GM23338 (cell line): Measurements from ENCODE around the gene HCK. TPM values are rescaled to one million over a fixed set of nuclear protein-coding genes. Genes with fewer than 3 reads are reported as not detected.

ENCODE experiments used
- ATAC-seq: fragments of 200-7000 bp; cut with Tn5 transposase; 3 replicates; pipeline ENCODE4 v1.9.1; 2020
- DNase-seq: peaks from one replicate; pipeline ENCODE4 v3.0.0-alpha.2; 2015; ENCODE audit warnings: low spot score
- H2AFZ ChIP-seq: fragments of 200-600 bp; sonication (generic); 2 replicates; pipeline ENCODE4 v1.8.0; 2016; ENCODE audit warnings: antibody characterized with exemption, mild to moderate bottlenecking, moderate library complexity
- H3F3A ChIP-seq: fragments of 200-600 bp; sonication (generic); replicated peaks from 2 replicates; pipeline ENCODE4 v1.8.0; 2017; ENCODE audit warnings: antibody characterized with exemption, mixed run types, low read depth
- H3K27ac ChIP-seq: fragments of 200-600 bp; sonication (generic); 2 replicates; pipeline ENCODE4 v1.6.1; 2016; ENCODE audit warnings: low read depth
- H3K27me3 ChIP-seq: fragments of 200-600 bp; sonication (generic); 2 replicates; pipeline ENCODE4 v1.8.0; 2016; ENCODE audit warnings: mild to moderate bottlenecking, mixed run types, moderate library complexity; ENCODE audit not compliant: insufficient read depth
- H3K36me3 ChIP-seq: fragments of 200-600 bp; sonication (generic); 2 replicates; pipeline ENCODE4 v1.8.0; 2016; ENCODE audit warnings: mild to moderate bottlenecking; ENCODE audit not compliant: insufficient read depth
- H3K4me1 ChIP-seq: fragments of 200-600 bp; sonication (generic); 2 replicates; pipeline ENCODE4 v1.8.0; 2016; ENCODE audit warnings: mild to moderate bottlenecking, moderate library complexity; ENCODE audit not compliant: insufficient read depth
- H3K4me2 ChIP-seq: fragments of 200-600 bp; sonication (generic); 2 replicates; pipeline ENCODE4 v1.7.1; 2017; ENCODE audit warnings: mixed run types
- H3K4me3 ChIP-seq: fragments of 200-600 bp; sonication (generic); 2 replicates; pipeline ENCODE4 v1.6.1; 2016; ENCODE audit warnings: mixed run types
- H3K79me2 ChIP-seq: fragments of 200-600 bp; sonication (generic); replicated peaks from 2 replicates; pipeline ENCODE4 v1.8.0; 2017; ENCODE audit warnings: mild to moderate bottlenecking; ENCODE audit not compliant: insufficient read depth
- H3K9me2 ChIP-seq: fragments of 200-600 bp; sonication (generic); 2 replicates; pipeline ENCODE4 v1.8.0; 2017; ENCODE audit not compliant: insufficient read depth
- H4K20me1 ChIP-seq: fragments of 200-600 bp; sonication (generic); replicated peaks from 2 replicates; pipeline ENCODE4 v1.8.0; 2017; ENCODE audit warnings: mild to moderate bottlenecking; ENCODE audit not compliant: insufficient read depth
- H3K27ac Mint-ChIP-seq: 2 replicates; pipeline ENCODE4 v1.8.0; 2020; ENCODE audit warnings: inconsistent platforms, mild to moderate bottlenecking, moderate library complexity, mixed read lengths
- H3K27me3 Mint-ChIP-seq: 3 replicates; pipeline ENCODE4 v1.8.0; 2022; ENCODE audit warnings: low read depth, mild to moderate bottlenecking, moderate library complexity, mixed read lengths, inconsistent platforms; ENCODE audit not compliant: insufficient read depth, poor library complexity
- H3K36me3 Mint-ChIP-seq: 3 replicates; pipeline ENCODE4 v1.8.0; 2021; ENCODE audit warnings: low read depth, mild to moderate bottlenecking, inconsistent platforms, moderate library complexity, mixed read lengths
- H3K4me1 Mint-ChIP-seq: 3 replicates; pipeline ENCODE4 v1.8.0; 2020; ENCODE audit warnings: mild to moderate bottlenecking, inconsistent platforms, mixed read lengths
- H3K4me3 Mint-ChIP-seq: 3 replicates; pipeline ENCODE4 v1.8.0; 2021; ENCODE audit warnings: moderate library complexity, mild to moderate bottlenecking, inconsistent platforms, mixed read lengths
- H3K9me3 Mint-ChIP-seq: 3 replicates; pipeline ENCODE4 v1.8.0; 2020; ENCODE audit warnings: moderate library complexity, mild to moderate bottlenecking, inconsistent platforms, mixed read lengths
- CREB1 ChIP-seq: fragments of 250-450 bp; sonication (Bioruptor Pico); IDR thresholded peaks from 2 replicates; pipeline ENCODE4 v1.5.0; 2020; ENCODE audit warnings: low read depth, mild to moderate bottlenecking, moderate library complexity
- ETS1 ChIP-seq: IDR thresholded peaks from 2 replicates; pipeline ENCODE4 v1.6.1; 2016; ENCODE audit warnings: antibody characterized with exemption
- EZH2 ChIP-seq: fragments of 200-600 bp; sonication (generic); IDR thresholded peaks from one replicate; pipeline ENCODE4 v1.8.0; 2017; ENCODE audit warnings: antibody characterized with exemption, mild to moderate bottlenecking, low read depth; ENCODE audit not compliant: unreplicated experiment
- EZH2phosphoT487 ChIP-seq: fragments of 200-600 bp; sonication (generic); IDR thresholded peaks from one replicate; pipeline ENCODE4 v1.8.1; 2018; ENCODE audit warnings: antibody characterized with exemption; ENCODE audit not compliant: unreplicated experiment
- JUNB ChIP-seq: IDR thresholded peaks from one replicate; pipeline ENCODE4 v1.6.1; 2016; ENCODE audit warnings: antibody characterized with exemption; ENCODE audit not compliant: unreplicated experiment
- NANOG ChIP-seq: IDR thresholded peaks from 2 replicates; pipeline ENCODE4 v1.6.1; 2016; ENCODE audit warnings: antibody characterized with exemption, borderline replicate concordance
- POLR2AphosphoS5 ChIP-seq: IDR thresholded peaks from 2 replicates; pipeline ENCODE4 v1.6.1; 2016; ENCODE audit warnings: antibody characterized with exemption, low read depth
- STAT1 ChIP-seq: IDR thresholded peaks from one replicate; pipeline ENCODE4 v1.6.1; 2016; ENCODE audit warnings: antibody characterized with exemption; ENCODE audit not compliant: unreplicated experiment
- ZNF114 ChIP-seq: fragments of 250-450 bp; sonication (Bioruptor Pico); IDR thresholded peaks from 2 replicates; pipeline ENCODE4 v1.5.0; 2020; ENCODE audit warnings: mild to moderate bottlenecking, moderate library complexity
- ZNF331 ChIP-seq: fragments of 250-450 bp; sonication (Bioruptor Pico); IDR thresholded peaks from 2 replicates; pipeline ENCODE4 v1.5.0; 2020; ENCODE audit warnings: low read depth, mild to moderate bottlenecking, moderate library complexity
- ZNF462 ChIP-seq: fragments of 250-450 bp; sonication (Bioruptor Pico); IDR thresholded peaks from 2 replicates; pipeline ENCODE4 v1.5.0; 2020; ENCODE audit warnings: mild to moderate bottlenecking, moderate library complexity
- polyA plus RNA-seq: library from polyadenylated mRNA; unstranded; fragments of >200 nt; fragmentation: Nextera tagmentation; extraction: Ambion mirVana; gene quantifications from 2 replicates; pipeline ENCODE4 v1.2.1, GENCODE V29; 2016
- total RNA-seq: library from RNA; depleted of rRNA; stranded (reverse); fragments of >200 nt; shearing (Covaris generic); gene quantifications from 2 replicates; pipeline ENCODE4 v1.2.3, GENCODE V29; 2014
- TF ChIP-seq, protein P1 (sequence below), 2 experiments: fragments of 200-600 bp in 1 of 2; sonication (generic) in 1 of 2; conservative IDR thresholded peaks; 2 replicates each; pipeline versions ENCODE4 v1.5.1 to v1.6.1; 2016 to 2017; ENCODE audit warnings: antibody characterized with exemption in 2 of 2, low read depth in 2 of 2, mild to moderate bottlenecking in 2 of 2, moderate library complexity in 1 of 2
- TF ChIP-seq, protein P2 (sequence below): IDR thresholded peaks from one replicate; pipeline ENCODE4 v1.6.1; 2018; ENCODE audit warnings: antibody characterized with exemption; ENCODE audit not compliant: unreplicated experiment

The HCK gene
- total and polyA plus RNA-seq, 2 experiments from 2014 or later = 0.97 TPM; not detected in 1

- Mint-ChIP-seq H3K27me3 (peaks cover 5% of the 10 kb centered on the region), H3K36me3 (no peaks in the 10 kb centered on the region; the same call in 1 of the 3 replicates), H3K4me1 (peaks cover 29% of the 10 kb centered on the region), H3K27ac (no peak overlapping the region), H3K9me3 (peaks cover 22% of the 10 kb centered on the region), H3K4me3 (no peak overlapping the region)
- no peaks in the 10 kb centered on the region for H3K36me3 ChIP-seq
- H3K79me2 ChIP-seq = no peaks in the 10 kb centered on the region
- DNase-seq = no peak
- H2AFZ ChIP-seq = no peak overlapping the region
- TF ChIP-seq ZNF331 (CRISPR knock-in tag) (no peak), JUNB (no peak), ZNF114 (CRISPR knock-in tag) (no peak), ZNF462 (CRISPR knock-in tag) (no peak), POLR2AphosphoS5 (no peak), NANOG (no peak), CREB1 (CRISPR knock-in tag) (no peak), EZH2phosphoT487 (no peak), EZH2 (no peak), ETS1 (no peak), STAT1 (no peak)
- TF ChIP-seq, protein P1, sequence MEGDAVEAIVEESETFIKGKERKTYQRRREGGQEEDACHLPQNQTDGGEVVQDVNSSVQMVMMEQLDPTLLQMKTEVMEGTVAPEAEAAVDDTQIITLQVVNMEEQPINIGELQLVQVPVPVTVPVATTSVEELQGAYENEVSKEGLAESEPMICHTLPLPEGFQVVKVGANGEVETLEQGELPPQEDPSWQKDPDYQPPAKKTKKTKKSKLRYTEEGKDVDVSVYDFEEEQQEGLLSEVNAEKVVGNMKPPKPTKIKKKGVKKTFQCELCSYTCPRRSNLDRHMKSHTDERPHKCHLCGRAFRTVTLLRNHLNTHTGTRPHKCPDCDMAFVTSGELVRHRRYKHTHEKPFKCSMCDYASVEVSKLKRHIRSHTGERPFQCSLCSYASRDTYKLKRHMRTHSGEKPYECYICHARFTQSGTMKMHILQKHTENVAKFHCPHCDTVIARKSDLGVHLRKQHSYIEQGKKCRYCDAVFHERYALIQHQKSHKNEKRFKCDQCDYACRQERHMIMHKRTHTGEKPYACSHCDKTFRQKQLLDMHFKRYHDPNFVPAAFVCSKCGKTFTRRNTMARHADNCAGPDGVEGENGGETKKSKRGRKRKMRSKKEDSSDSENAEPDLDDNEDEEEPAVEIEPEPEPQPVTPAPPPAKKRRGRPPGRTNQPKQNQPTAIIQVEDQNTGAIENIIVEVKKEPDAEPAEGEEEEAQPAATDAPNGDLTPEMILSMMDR (conservative IDR thresholded peaks at IDR 0.05; ENCODE audit: low read depth in 2 of 2) = no peak
- TF ChIP-seq, protein P2, sequence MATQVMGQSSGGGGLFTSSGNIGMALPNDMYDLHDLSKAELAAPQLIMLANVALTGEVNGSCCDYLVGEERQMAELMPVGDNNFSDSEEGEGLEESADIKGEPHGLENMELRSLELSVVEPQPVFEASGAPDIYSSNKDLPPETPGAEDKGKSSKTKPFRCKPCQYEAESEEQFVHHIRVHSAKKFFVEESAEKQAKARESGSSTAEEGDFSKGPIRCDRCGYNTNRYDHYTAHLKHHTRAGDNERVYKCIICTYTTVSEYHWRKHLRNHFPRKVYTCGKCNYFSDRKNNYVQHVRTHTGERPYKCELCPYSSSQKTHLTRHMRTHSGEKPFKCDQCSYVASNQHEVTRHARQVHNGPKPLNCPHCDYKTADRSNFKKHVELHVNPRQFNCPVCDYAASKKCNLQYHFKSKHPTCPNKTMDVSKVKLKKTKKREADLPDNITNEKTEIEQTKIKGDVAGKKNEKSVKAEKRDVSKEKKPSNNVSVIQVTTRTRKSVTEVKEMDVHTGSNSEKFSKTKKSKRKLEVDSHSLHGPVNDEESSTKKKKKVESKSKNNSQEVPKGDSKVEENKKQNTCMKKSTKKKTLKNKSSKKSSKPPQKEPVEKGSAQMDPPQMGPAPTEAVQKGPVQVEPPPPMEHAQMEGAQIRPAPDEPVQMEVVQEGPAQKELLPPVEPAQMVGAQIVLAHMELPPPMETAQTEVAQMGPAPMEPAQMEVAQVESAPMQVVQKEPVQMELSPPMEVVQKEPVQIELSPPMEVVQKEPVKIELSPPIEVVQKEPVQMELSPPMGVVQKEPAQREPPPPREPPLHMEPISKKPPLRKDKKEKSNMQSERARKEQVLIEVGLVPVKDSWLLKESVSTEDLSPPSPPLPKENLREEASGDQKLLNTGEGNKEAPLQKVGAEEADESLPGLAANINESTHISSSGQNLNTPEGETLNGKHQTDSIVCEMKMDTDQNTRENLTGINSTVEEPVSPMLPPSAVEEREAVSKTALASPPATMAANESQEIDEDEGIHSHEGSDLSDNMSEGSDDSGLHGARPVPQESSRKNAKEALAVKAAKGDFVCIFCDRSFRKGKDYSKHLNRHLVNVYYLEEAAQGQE = no peak
- no peak for ATAC-seq
- no peaks in the 10 kb centered on the region for H3K27me3 ChIP-seq
- H3F3A ChIP-seq = peaks cover 3% of the 10 kb centered on the region; the same call in 1 of the 2 replicates
- H3K4me2 ChIP-seq = no peak overlapping the region
- H3K4me1 ChIP-seq = peaks cover 24% of the 10 kb centered on the region
- H3K9me2 ChIP-seq = no peaks in the 10 kb centered on the region
- H4K20me1 ChIP-seq = 0 out of 2 replicates have a peak, but pooled peaks cover 2% of the 10 kb centered on the region
- no peak overlapping the region for H3K4me3 ChIP-seq
- no peak overlapping the region for H3K27ac ChIP-seq
Measured at GRCh38 chr20:32036716-32037485, 15.1 kb upstream of the HCK start.
